GM21381 (cell line): ENCODE results near the gene RGS17.
A peak's percentile ranks its signal among the peaks of the same experiment; 100 is the strongest.
"Not testable (repeated sequence)": the region's sequence is repeated elsewhere in the genome, so short reads cannot be mapped to it uniquely, and the experiment has no call there.

Experiments
- ATAC-seq: cut with Tn5 transposase; IDR thresholded peaks from one replicate; pipeline ENCODE4 v1.9.1; 2021; ENCODE audit warnings: mild to moderate bottlenecking, moderate library complexity; ENCODE audit not compliant: unreplicated experiment

The RGS17 gene

DNA sequence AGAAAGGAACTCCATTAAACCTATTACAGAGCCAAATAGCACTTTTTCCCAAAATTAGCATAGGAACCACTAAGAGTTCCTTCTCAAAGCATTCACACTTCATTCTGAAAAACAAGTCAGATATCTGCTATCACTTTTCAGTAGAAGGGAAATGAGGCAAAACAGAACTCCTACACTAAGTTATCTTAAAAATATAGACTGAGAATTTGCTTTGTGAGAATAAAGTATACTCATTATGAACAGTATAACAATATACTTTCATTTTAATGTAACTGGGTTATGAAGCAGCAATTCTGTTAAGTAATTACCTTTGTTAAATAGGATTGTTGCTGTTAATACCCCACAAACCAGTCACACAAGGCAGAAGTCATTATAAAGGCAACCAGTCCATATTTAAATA, 137.2 kb downstream of the RGS17 start:
- no peak for ATAC-seq

DNA sequence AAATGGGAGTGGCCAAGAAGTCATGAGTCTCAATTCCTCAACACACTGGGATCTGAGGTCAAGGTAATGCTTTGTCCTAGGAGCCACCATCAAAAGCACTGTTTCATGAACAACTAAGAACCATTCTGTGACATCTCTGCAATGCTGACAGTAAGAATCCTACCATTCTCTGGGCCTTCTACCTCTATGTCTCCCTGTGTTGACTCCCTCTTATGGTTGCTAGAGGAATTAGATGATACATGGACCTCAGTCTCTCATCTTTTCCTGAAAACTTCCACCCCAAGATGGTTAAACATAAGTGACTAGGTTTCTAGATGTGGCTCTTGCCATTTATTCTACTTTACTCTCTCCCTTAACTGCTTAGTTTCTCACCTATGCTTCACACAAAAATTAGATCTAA, 137.7 kb downstream of the RGS17 start:
- no peak for ATAC-seq

DNA sequence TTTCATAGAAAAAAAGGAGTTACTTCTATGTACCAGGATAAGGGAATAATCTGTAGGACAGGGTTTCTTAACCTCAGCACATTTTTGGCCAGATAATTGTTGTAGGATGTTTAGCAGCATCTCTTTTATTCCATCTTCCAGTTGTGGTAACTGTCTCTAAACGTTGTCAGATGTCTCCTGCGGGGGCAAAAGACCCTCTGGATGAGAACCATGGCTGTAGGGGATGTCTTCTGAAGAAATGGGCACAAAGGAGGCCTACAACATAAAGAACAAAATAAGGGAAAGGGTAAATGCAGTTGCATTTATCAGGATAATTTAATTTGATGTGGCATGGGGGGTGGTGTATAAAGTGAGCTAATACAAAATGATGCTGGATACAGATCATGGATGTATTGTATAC, 144.1 kb downstream of the RGS17 start:
- ATAC-seq = no peak

- not testable (repeated sequence) for ATAC-seq
Measured at GRCh38 chr6:152985300-152985699, 145.8 kb downstream of the RGS17 start.

GRCh38 chr6:152984513-152984872, 146.6 kb downstream of the RGS17 start:
- ATAC-seq = peak; percentile 27

GRCh38 chr6:152983637-152984512, 147.2 kb downstream of the RGS17 start:
- ATAC-seq = peak; percentile 22

DNA sequence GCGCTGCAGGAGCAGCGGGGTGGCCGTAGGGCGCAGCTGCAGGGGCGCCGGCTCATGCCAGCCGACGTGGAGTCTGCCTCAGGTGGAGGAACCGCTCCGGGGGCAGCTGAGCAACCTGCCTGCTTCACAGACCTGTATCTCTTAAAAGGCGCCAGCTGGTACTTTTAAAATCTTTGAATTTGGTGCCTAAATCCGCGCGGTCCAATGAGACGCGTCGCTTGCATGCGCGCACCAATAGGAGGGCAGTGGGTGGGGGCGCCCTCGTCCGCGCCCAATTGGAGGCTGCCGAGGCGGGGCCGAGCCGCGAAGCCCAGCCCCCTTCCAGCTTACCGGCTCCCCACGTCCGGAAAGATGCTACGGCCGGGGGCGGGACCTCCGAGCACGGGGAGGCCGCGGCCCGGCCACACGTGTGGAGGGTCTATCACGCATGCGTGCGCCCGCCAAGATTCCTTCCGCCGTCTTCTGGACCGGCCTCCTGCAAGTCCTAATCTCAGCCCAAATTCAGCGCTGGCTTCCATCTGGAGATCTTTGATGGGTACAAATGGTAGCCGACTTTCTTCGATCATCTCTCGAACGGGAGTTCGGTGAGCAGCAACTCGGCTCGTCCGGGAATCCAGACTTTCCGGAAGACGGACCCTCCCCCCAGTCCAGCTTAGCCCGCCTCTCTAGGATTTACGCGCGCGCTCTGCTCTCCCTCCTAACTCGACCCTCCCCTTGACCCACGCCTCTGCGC, 148.0 kb downstream of the RGS17 start, which contains the start of gene FBXO5:
TSS of gene FBXO5 (minus strand) at position 138 of the 733 bp plus-strand sequence. CDS start at position 56, 82 bp downstream.
- ATAC-seq = peak; percentile 81

DNA sequence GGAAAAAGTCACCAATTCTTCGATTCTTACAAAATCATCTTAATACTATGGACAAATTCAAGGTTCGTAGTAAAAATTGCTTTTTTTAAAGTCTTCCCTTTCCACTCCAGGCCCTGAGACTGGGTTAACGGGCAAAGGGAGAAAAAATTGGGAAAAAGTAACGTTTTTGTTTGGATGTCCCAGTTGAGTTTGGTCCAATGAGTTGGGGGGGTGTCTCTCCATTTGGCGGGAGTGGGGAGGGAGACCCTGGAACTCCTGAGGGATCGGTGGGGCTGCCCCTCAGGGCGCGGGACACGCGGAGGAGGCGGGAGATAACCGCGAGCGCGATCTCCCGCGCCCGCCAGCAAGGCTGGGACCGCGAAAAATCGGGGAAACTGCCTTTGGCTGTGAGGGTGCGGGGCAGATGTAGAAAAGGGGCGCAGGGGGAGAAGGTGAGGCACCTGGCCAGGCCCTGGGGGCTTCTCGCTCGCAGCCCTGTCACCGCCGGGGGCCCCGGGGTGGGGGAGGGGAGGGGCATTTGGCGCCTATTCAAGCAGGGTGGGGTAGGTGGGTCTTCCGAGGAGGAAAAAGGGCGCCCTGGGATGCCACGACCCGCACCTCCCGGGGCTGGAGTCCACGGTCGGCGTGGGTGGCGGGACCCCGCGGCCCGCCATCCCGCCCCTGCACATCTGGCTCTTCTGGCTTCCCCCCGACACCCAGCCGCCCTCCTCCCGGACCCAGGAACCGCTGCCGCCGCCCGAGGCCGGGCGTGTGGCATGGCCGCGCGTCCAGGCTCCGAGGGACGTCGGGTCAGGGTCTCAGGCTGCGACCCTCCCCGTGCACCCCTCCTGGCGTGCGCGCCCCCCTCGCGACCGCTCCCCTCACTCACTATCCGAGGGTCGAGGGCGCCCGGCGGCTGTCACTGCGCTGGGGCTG, 148.8 kb downstream of the RGS17 start:
- peak; percentile 1 for ATAC-seq

DNA sequence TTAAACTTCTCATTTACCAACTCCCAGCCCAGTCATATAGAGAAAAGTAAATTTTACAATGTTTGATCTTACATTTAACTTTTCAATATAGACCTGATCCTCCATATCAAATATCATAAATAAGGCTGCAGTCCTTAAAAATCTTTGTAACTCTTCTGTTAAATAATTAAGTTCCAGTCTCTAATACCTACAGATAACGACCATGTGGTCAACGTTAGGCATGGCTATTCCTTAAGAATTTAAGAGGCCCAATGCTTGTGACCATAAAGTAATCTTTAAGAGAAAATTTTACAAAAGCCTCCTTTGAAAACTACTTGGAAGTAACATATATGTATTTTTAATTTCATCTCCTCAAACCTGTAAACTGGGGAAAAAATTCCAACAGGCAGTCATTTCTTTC, 149.9 kb downstream of the RGS17 start:
- no peak for ATAC-seq

DNA sequence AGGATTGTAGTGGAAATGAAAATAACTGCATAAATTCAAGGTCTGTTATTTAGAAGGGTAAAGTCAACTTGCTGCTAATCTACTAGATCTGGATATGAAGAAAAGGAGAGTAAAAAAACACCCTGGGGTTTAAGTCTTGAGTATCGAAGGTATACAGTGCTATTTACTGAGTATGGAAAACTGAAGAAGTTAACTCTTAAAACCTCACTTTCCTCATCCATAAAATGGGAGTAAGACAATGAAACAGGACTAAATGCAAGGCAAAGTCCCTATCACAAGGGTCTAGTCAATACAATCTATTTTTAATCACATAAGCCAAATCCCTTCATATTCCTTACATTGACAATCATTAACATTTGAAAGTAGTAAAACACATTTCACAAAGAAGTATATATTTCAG, 150.4 kb downstream of the RGS17 start:
- no peak for ATAC-seq

GRCh38 chr6:152979116-152979515, 152.0 kb downstream of the RGS17 start:
- ATAC-seq = no peak

- no peak for ATAC-seq
Measured at GRCh38 chr6:152978058-152978457, 153.0 kb downstream of the RGS17 start.

DNA sequence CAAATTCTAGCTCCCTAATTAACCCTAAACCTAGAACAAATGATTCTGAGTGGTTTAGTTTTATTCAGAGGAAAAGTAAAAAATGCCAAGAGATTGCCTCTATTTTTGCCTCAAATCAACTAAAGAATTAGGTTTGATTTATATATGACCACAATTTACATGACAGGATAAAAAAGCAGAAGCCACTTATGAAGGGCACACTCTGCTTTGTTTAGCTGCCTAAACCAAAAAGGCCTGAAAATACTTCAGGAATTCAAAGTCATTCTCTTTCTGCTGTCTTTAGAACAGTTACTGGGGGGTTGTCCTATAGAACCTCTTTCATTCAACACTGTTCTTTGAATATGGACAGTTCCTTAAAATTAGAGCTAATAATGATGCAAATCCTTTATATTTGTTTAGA, 153.5 kb downstream of the RGS17 start:
- ATAC-seq = no peak

DNA sequence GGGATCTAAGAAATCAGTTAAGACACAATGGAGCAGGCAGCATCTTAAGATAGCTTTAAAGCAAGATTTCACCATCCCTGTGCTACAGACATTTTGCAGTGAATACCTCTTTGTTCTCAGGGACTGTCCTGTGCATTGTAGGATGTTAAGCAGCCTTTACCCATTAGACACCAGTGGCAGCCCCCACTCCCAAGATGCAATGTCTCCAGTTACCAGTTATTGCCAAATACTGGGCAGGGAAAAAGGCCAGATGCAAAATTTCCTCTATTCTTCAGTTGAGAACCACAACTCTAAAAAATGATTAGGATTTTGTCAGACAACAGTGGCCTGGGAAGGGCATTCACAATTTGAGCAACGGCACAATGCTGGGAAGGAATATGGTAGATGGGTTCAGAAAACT, 154.3 kb downstream of the RGS17 start:
- ATAC-seq = no peak

DNA sequence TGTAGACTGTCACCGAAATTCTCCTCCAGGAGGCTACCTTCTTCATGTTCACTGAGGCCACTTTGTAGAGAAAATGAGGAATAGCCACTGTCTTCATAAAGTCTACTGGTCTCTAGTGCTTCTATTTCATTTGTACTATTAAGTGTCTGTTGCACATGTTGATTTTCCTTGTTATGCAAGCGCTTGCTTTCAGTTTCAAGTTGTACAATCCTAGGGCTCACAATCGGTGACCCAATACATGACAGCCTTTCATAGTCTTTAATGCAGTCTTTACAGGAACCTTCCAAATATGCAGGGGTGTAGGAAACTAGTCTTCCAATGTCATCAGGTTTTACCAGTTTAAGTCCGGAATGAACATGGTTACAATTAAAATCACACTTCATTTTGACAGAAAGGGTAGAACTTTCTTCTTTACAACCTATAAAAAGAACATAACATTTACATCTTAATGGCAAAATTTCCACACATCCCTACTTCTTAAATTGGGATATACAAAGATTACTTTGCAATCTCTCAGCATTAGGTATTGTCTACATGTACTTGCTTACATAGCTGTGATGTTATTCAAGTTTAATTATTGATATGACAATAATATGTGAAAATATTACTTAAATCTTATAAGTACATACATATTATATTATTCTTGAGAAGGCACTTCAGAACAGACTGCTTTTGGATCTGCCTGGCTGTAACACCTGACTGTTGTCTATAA, 155.7 kb downstream of the RGS17 start:
- peak; percentile 58 for ATAC-seq

DNA sequence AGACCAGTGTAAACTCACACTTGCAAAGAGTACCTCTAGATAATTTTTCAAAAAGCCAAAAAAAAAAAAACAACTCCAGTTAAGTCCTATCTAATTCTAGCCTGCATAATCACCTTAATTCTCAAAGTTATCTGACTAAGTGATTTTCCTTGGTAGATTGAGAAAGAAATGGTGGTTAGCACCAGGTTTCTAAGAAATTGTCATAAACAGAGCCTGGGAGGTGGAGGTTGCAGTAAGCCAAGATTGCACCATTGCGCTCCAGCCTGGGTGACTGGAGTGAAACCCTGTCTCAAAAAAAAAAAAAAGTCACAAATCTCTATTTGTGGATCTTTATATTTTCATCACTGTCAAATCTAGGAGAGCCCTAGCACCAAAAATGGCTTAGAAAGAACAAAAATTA, 157.2 kb downstream of the RGS17 start:
- no peak for ATAC-seq

DNA sequence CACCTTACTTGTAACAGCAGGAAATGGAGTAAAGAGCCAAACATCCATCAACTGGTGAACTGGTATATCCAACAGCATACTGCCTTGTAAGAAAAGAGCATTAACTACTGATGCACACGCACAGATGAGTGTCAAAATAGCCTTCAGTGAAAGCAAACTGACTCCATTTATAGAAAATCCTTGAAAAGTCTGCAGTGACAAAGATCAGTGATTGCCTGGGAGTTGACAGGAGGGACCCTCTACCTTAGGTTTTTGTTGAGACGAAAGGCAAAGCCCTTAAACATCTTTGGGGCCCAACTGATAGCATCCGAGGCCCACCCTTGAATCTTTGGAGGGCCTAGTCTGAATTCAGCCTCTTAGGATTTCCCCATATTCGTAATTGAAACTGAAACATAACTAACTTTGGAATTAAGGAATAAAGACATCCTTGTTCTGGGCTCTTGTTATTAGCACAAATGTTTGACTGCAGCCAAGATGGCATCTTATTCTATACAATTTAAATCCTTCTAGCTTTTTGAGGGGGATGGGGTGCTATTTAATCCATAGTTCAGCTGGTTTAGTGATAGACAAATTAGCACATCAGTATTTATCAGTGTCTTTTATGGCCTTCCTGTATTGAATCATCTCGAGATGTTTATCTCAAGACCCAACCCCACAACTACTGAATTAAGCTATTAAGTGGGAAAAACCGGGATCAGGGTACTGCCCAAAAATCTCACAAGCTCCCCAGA, 161.2 kb downstream of the RGS17 start:
- ATAC-seq = no peak

DNA sequence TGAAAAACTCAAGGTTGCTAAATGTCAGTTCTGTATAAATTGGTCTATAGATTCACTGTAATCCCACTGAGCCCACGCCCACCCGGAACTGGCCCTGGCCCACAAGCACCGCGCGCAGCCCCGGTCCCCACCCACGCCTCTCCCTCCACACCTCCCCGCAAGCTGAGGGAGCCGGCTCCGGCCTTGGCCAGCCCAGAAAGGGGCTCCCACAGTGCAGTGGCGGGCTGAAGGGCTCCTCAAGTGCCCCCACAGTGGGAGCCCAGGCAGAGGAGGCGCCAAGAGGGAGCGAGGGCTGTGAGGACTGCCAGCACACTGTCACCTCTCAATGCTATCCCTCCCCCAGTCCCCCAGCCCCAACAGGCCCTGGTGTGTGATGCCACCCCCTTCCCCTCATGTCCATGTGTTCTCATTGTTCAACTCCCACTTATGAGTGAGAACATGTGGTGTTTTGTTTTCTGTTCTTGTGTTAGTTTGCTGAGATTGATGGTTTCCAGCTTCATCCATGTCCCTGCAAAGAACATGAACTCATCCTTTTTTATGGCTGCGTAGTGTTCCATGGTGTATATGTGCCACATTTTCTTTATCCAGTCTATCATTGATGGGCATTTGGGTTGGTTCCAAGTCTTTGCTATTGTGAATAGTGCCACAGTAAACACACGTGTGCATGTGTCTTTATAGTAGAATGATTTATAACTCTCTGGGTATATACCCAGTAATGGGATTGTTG, 164.8 kb downstream of the RGS17 start:
- not testable (repeated sequence) for ATAC-seq

DNA sequence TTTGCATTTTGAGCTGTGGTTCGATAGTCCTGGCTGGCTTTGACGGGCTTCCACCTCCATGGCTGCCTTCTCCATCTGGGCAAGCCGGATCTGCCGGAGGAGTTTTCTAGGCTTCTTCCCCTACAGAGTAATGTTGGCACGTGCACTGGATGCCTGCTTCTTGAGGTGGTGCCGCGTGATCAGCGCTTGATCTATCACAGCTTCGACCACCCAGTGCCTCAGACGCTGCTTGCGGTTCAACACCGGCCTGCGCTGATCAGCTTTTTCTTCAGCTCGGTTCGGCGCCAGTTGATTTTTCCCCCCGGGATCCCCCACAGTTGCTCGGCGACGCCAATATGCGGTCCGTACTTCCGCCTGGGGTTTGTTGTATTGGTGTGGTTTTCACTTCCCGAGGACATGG, 171.7 kb downstream of the RGS17 start:
- ATAC-seq = no peak
